Ectodermal cell (in vitro differentiated cells): ENCODE data around the gene SERF2.

Experiments used
- H3K27ac ChIP-seq: 2 replicates; pipeline ENCODE4 v1.7.0; 2013; ENCODE audit warnings: mild to moderate bottlenecking, low read depth, low read length; ENCODE audit not compliant: insufficient read depth, poor library complexity, severe bottlenecking
- H3K27me3 ChIP-seq: 2 replicates; pipeline ENCODE4 v1.7.0; 2013; ENCODE audit warnings: mild to moderate bottlenecking, low read length; ENCODE audit not compliant: insufficient read depth, control insufficient read depth, poor library complexity, severe bottlenecking
- H3K36me3 ChIP-seq: one replicate; pipeline ENCODE4 v1.7.0; 2013; ENCODE audit warnings: low read length; ENCODE audit not compliant: control insufficient read depth, insufficient read depth
- H3K4me1 ChIP-seq: one replicate; pipeline ENCODE4 v1.7.0; 2013; ENCODE audit warnings: low read length; ENCODE audit not compliant: control insufficient read depth, insufficient read depth
- H3K4me3 ChIP-seq: 2 replicates; pipeline ENCODE4 v1.7.0; 2013; ENCODE audit warnings: low read depth, low read length, control low read depth; ENCODE audit not compliant: insufficient read depth
- H3K9me3 ChIP-seq: 2 replicates; pipeline ENCODE4 v1.7.0; 2013; ENCODE audit warnings: mild to moderate bottlenecking, low read length, moderate library complexity; ENCODE audit not compliant: control insufficient read depth
- WGBS, 2 experiments: methylation state at CpG; one replicate each; pipeline ENCODE4 v1.1.7; 2013; ENCODE audit warnings: missing lambda C conversion rate in 2 of 2; 5-methylcytosine and 5-hydroxymethylcytosine counted together

Gene SERF2

GRCh38 chr15:43771816-43772215 is 20.3 kb upstream of the SERF2 start:
- 95 to 97% methylated on average over 2 of the region's 2 CpGs for WGBS, 2 experiments
- Histone ChIP-seq H3K4me1 (no peaks in the 10 kb centered on the region), H3K4me3 (no peak overlapping the region), H3K27me3 (peaks cover 15% of the 10 kb centered on the region), H3K9me3 (no peaks in the 10 kb centered on the region), H3K27ac (no peak overlapping the region), H3K36me3 (peaks cover 49% of the 10 kb centered on the region)

- Histone ChIP-seq H3K27me3 (peaks cover 20% of the 10 kb centered on the region), H3K27ac (no peak overlapping the region), H3K4me3 (no peak overlapping the region), H3K9me3 (no peaks in the 10 kb centered on the region), H3K4me1 (no peaks in the 10 kb centered on the region), H3K36me3 (peaks cover 42% of the 10 kb centered on the region)
Observed at GRCh38 chr15:43772624-43773023, 19.5 kb upstream of the SERF2 start.

DNA sequence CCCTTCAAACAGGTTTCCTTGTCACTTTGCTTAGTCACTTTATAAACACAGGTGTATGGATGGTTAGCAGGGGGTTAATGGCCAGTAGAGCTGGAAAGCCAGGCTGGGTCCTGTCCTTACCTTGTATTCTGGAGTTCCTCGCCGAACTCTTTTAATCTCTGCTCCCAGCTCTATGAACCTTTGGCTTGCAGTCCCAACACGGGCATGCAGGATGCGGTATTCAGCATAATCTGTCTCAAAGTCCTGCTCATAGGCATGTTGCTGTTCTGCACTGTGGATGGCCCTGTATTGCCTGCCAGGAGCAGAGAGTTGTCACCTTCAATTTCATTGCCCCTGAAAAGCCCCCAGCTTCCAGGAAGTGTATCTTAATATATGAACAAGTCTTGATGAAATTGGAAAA is 18.1 kb upstream of the SERF2 start:
- peaks cover 30% of the 10 kb centered on the region for H3K36me3 ChIP-seq
- H3K27me3 ChIP-seq, result peaks cover 20% of the 10 kb centered on the region
- no peaks in the 10 kb centered on the region for H3K9me3 ChIP-seq
- 88 to 93% methylated on average over 4 of the region's 4 CpGs for WGBS, 2 experiments
- H3K27ac ChIP-seq, result no peak overlapping the region
- no peak overlapping the region for H3K4me3 ChIP-seq
- no peaks in the 10 kb centered on the region for H3K4me1 ChIP-seq

- Histone ChIP-seq H3K4me3 (no peak overlapping the region), H3K4me1 (no peaks in the 10 kb centered on the region), H3K27me3 (peaks cover 20% of the 10 kb centered on the region), H3K9me3 (no peaks in the 10 kb centered on the region), H3K36me3 (peaks cover 18% of the 10 kb centered on the region), H3K27ac (no peak overlapping the region)
- 94 to 100% methylated on average over 1 of the region's 1 CpG for WGBS, 2 experiments
Observed at GRCh38 chr15:43775411-43775965, 16.6 kb upstream of the SERF2 start.

DNA sequence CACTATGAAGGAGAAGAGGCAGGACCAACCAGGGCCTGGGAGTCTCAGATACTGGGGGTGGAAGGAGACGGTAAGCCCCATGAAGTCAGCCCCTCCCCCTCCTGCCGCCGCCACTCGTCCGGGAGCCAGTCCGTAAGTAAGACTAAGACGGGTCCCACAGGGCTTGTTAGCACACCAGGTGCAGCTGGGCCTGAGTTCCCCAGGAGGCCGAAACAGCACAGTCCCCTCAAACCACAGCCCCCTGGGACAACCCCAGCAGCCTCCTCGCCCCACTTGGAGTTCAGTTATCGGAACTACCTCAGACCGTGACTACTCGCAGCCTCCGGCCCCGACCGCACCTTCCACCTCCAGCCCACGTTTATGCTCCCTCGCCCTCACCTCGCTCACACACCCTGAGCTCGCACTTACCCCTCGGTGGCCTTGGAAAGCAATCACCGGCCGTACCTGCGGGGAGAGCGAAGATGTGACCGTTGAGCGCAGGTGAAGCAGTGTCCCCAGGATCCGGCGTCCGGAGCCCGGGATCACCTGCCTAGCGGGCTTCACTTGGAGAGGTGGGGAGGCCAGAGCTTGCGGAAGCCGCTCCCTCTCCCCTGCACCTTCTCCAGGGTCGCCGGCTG is 15.9 kb upstream of the SERF2 start:
- Histone ChIP-seq H3K4me3 (peak overlapping the region; percentile 51), H3K27ac (no peak overlapping the region)
- 3 to 4% methylated on average over 35 of the region's 35 CpGs for WGBS, 2 experiments

GRCh38 chr15:43776718-43777266 is 15.3 kb upstream of the SERF2 start, which contains the start of gene ELL3:
Gene ELL3 (minus strand): TSS chr15:43776966. CDS start chr15:43776901, 65 bp downstream.
- Histone ChIP-seq H3K4me1 (no peaks in the 10 kb centered on the region), H3K4me3 (peak within 1 kb of the TSS; percentile 51), H3K36me3 (peaks cover 7% of the 10 kb centered on the region), H3K27me3 (peaks cover 20% of the 10 kb centered on the region), H3K9me3 (no peaks in the 10 kb centered on the region), H3K27ac (no peak within 1 kb of the TSS)
- WGBS, 2 experiments, result 0% methylated on average over 41 of the region's 41 CpGs

More for the DNA sequence above, 15.9 kb upstream of the SERF2 start:
- Histone ChIP-seq H3K4me1 (no peaks in the 10 kb centered on the region), H3K36me3 (peaks cover 11% of the 10 kb centered on the region), H3K27me3 (peaks cover 20% of the 10 kb centered on the region), H3K9me3 (no peaks in the 10 kb centered on the region)

DNA sequence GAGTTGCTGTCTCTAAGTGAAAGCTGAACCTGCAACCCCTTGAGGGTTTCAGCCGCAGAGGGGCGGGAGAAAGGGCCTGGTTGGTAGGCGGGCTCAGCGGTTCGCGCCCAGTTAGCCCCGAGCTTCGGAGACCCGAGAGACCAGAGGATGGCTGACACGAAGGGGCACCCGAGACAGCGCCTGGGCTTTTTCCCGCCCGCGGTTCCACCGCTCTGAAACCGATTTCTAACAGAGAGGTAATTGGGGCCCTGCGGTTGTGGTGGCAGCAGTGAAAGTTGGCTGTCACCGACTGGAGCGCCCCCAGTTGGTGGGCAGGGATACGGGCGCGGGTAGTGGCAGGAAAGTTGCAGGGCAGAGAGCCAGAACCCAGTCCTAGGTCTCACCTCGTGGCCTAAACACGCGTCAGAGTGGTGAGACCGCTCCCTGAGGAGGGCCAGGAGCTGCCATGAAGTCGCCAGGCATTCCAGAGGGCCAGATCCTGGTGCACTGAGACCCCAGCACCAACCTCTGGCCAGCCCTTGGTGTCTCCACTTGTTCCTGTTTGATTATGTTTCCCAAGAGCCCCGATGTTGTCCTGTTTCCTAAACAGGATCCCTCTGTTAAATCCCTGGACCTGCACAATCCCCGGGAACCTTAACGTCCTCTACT is 14.7 kb upstream of the SERF2 start:
- Histone ChIP-seq H3K27ac (no peak overlapping the region), H3K4me1 (no peaks in the 10 kb centered on the region), H3K36me3 (peaks cover 5% of the 10 kb centered on the region), H3K9me3 (no peaks in the 10 kb centered on the region), H3K4me3 (peak overlapping the region; percentile 51), H3K27me3 (peaks cover 20% of the 10 kb centered on the region)
- 5 to 6% methylated on average over 31 of the region's 31 CpGs for WGBS, 2 experiments

DNA sequence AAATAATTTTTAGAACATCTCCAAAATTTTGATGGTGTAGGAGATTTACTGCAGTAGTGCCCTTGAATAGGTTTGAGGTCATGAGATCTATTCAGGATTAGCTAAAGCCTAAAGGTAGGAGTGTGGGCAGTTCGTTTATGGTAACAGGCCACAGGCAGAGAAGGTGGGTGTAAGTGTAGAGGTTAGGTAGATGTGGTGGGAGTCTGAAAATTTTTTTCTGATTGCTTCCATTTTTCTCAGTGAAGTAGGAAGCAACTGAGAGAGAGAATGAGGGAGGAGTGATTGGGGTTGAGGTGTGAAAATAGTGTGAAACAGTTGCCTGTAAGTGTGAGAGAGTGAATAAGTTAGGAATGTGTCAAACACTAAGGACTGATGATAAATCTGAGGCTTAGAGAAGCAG is 13.1 kb upstream of the SERF2 start:
- Histone ChIP-seq H3K9me3 (no peaks in the 10 kb centered on the region), H3K4me3 (no peak overlapping the region), H3K27ac (no peak overlapping the region), H3K4me1 (no peaks in the 10 kb centered on the region), H3K36me3 (no peaks in the 10 kb centered on the region), H3K27me3 (peaks cover 20% of the 10 kb centered on the region)
- WGBS, 2 experiments, result 80 to 92% methylated on average over 1 of the region's 1 CpG

DNA sequence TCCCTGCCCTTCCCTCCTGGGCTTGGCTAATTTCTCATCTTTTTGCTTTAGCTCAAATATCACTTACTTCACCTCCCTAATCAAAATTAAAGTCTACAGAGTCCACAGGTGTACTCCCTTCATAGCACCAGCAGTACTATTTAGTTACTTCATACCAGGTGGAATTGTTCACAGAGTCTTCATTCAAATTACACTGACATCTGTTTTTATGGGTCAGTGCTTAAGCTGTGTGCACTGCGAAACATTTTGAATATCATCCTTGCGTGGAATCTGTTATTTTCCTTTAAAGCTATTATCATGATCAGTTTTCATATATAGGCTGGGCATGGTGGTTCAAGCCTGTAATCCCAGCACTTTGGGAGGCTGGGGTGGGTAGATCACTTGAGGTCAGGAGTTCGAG is 2.7 kb upstream of the SERF2 start:
- H3K27me3 ChIP-seq, result no peaks in the 10 kb centered on the region
- WGBS, 2 experiments, result 89 to 91% methylated on average over 3 of the region's 3 CpGs
- H3K36me3 ChIP-seq, result peaks cover 9% of the 10 kb centered on the region
- H3K9me3 ChIP-seq, result no peaks in the 10 kb centered on the region
- no peak overlapping the region for H3K4me3 ChIP-seq
- H3K27ac ChIP-seq, result no peak overlapping the region
- H3K4me1 ChIP-seq, result peaks cover 5% of the 10 kb centered on the region

GRCh38 chr15:43792761-43793476 is 799 bp downstream of the SERF2 start:
- Histone ChIP-seq H3K9me3 (no peaks in the 10 kb centered on the region), H3K36me3 (peaks cover 12% of the 10 kb centered on the region), H3K4me1 (peaks cover 10% of the 10 kb centered on the region), H3K27ac (peak overlapping the region; percentile 61), H3K4me3 (peak overlapping the region; percentile 98), H3K27me3 (no peaks in the 10 kb centered on the region)
- WGBS, 2 experiments, result 9 to 10% methylated on average over 33 of the region's 33 CpGs
